Ureter (tissue), 1 donor: Measurements from ENCODE around the gene SDC3. TPM values are rescaled to one million over a fixed set of nuclear protein-coding genes. Genes with fewer than 3 reads are reported as not detected.

ENCODE experiments used
- DNase-seq: peaks from one replicate; pipeline ENCODE4 v3.0.0-alpha.2; 2020; ENCODE audit warnings: low spot score
- total RNA-seq: library from RNA; stranded (reverse); gene quantifications from one replicate; pipeline ENCODE4 v1.2.4, GENCODE V29; 2023
- donor health status: DM: yes; HTN: yes; CAD: no.

SDC3 gene
- total RNA-seq, 1 donor from 2014 or later: 68.2 TPM

GRCh38 chr1:30890502-30891226 lies 17.9 kb downstream of the SDC3 start:
- DNase-seq: no peak

GRCh38 chr1:30889511-30889910 lies 19.0 kb downstream of the SDC3 start:
- DNase-seq: no peak

- DNase-seq: no peak
Measured at GRCh38 chr1:30888975-30889374, 19.6 kb downstream of the SDC3 start.

- peak; percentile 82 for DNase-seq
Measured at GRCh38 chr1:30888391-30888790, 20.2 kb downstream of the SDC3 start.

GRCh38 chr1:30887485-30888315 lies 20.9 kb downstream of the SDC3 start:
- DNase-seq: no peak

GRCh38 chr1:30886710-30887428 lies 21.7 kb downstream of the SDC3 start:
- no peak for DNase-seq

- no peak for DNase-seq
Measured at GRCh38 chr1:30885570-30886522, 22.7 kb downstream of the SDC3 start.

- DNase-seq: no peak
Measured at GRCh38 chr1:30884723-30885122, 23.8 kb downstream of the SDC3 start.

- no peak for DNase-seq
Measured at GRCh38 chr1:30883389-30884172, 25.0 kb downstream of the SDC3 start.

GRCh38 chr1:30882678-30883388 lies 25.7 kb downstream of the SDC3 start:
- no peak for DNase-seq

- DNase-seq: no peak
Measured at GRCh38 chr1:30881319-30882181, 27.0 kb downstream of the SDC3 start.

GRCh38 chr1:30880678-30881318 lies 27.8 kb downstream of the SDC3 start:
- DNase-seq: no peak

GRCh38 chr1:30879940-30880677 lies 28.4 kb downstream of the SDC3 start:
- no peak for DNase-seq

- no peak for DNase-seq
Measured at GRCh38 chr1:30879126-30879786, 29.3 kb downstream of the SDC3 start.

GRCh38 chr1:30878559-30878958 lies 30.0 kb downstream of the SDC3 start:
- DNase-seq: no peak

- DNase-seq: no peak
Measured at GRCh38 chr1:30878016-30878415, 30.5 kb downstream of the SDC3 start.
